SK-N-SH treated with all-trans-retinoic acid at 6 μM for 48 hours (cell line): ENCODE measurements around the gene GGT5.
A peak's percentile ranks its signal among the peaks of the same experiment; 100 is the strongest.
"Not testable (repeated sequence)": the region's sequence is repeated elsewhere in the genome, so short reads cannot be mapped to it uniquely, and the experiment has no call there.

ENCODE experiments used
- ATAC-seq: fragments of 200-7000 bp; cut with Tn5 transposase; 3 replicates; pipeline ENCODE4 v1.9.1; 2020; ENCODE audit warnings: mild to moderate bottlenecking, moderate library complexity
- CREB5 ChIP-seq: fragments of 250-450 bp; sonication (Bioruptor Pico); IDR thresholded peaks from 2 replicates; pipeline ENCODE4 v1.5.1; 2020; ENCODE audit warnings: low read depth, mild to moderate bottlenecking, moderate library complexity
- CSDC2 ChIP-seq: fragments of 250-450 bp; sonication (Bioruptor Pico); IDR thresholded peaks from 2 replicates; pipeline ENCODE4 v1.5.0; 2020; ENCODE audit warnings: mild to moderate bottlenecking, moderate library complexity
- ESRRG ChIP-seq: fragments of 250-450 bp; sonication (Bioruptor Pico); IDR thresholded peaks from 2 replicates; pipeline ENCODE4 v1.6.1; 2021; ENCODE audit warnings: mild to moderate bottlenecking
- GLIS3 ChIP-seq: fragments of 250-450 bp; sonication (Bioruptor Pico); IDR thresholded peaks from 2 replicates; pipeline ENCODE4 v1.5.0; 2020; ENCODE audit warnings: mild to moderate bottlenecking, moderate library complexity
- OSR1 ChIP-seq: fragments of 250-450 bp; sonication (Bioruptor Pico); IDR thresholded peaks from 2 replicates; pipeline ENCODE4 v1.8.0; 2022; ENCODE audit warnings: moderate library complexity, mild to moderate bottlenecking, inconsistent platforms
- POU6F1 ChIP-seq: fragments of 250-450 bp; sonication (Bioruptor Pico); IDR thresholded peaks from 2 replicates; pipeline ENCODE4 v1.8.0; 2021; ENCODE audit warnings: low read depth, mild to moderate bottlenecking, moderate library complexity, borderline replicate concordance
- RARB ChIP-seq: fragments of 250-450 bp; sonication (Bioruptor Pico); IDR thresholded peaks from 2 replicates; pipeline ENCODE4 v1.8.0; 2021; ENCODE audit warnings: mild to moderate bottlenecking, moderate library complexity
- SNAI2 ChIP-seq: fragments of 250-450 bp; sonication (Bioruptor Pico); IDR thresholded peaks from 2 replicates; pipeline ENCODE4 v1.5.0; 2020; ENCODE audit warnings: mild to moderate bottlenecking, moderate library complexity
- TOX ChIP-seq: fragments of 250-450 bp; sonication (Bioruptor Pico); IDR thresholded peaks from 2 replicates; pipeline ENCODE4 v1.8.0; 2021; ENCODE audit warnings: mild to moderate bottlenecking, moderate library complexity, borderline replicate concordance
- ZFP3 ChIP-seq: fragments of 250-450 bp; sonication (Bioruptor Pico); IDR thresholded peaks from 2 replicates; pipeline ENCODE4 v1.5.0; 2020; ENCODE audit warnings: mild to moderate bottlenecking, moderate library complexity
- ZNF565 ChIP-seq: fragments of 450-650 bp; formaldehyde crosslinking; conservative IDR thresholded peaks from 2 replicates; pipeline ENCODE4 v1.5.0; 2020; ENCODE audit warnings: low read depth, mild to moderate bottlenecking, moderate library complexity
- ZNF70 ChIP-seq: fragments of 450-650 bp; formaldehyde crosslinking; IDR thresholded peaks from 2 replicates; pipeline ENCODE4 v1.5.0; 2020; ENCODE audit warnings: mild to moderate bottlenecking, moderate library complexity

Gene GGT5

GRCh38 chr22:24265734-24266133 is 20.9 kb upstream of the GGT5 start:
- ATAC-seq, result peak; percentile 8; the same call in 1 of the 3 replicates
- no peak for TF ChIP-seq CSDC2 (CRISPR knock-in tag)
- TF ChIP-seq, all 23 proteins: peak for 0

GRCh38 chr22:24264329-24264896 is 19.5 kb upstream of the GGT5 start:
- not testable (repeated sequence) for ATAC-seq

GRCh38 chr22:24263479-24263878 is 18.6 kb upstream of the GGT5 start:
- not testable (repeated sequence) for ATAC-seq

GRCh38 chr22:24262185-24262749 is 17.4 kb upstream of the GGT5 start:
- ATAC-seq, result not testable (repeated sequence)

GRCh38 chr22:24259459-24259858 is 14.6 kb upstream of the GGT5 start:
- not testable (repeated sequence) for ATAC-seq

GRCh38 chr22:24256736-24257135 is 11.9 kb upstream of the GGT5 start:
- ATAC-seq, result not testable (repeated sequence)

GRCh38 chr22:24256136-24256535 is 11.3 kb upstream of the GGT5 start:
- not testable (repeated sequence) for ATAC-seq

GRCh38 chr22:24253126-24253525 is 8.2 kb upstream of the GGT5 start:
- ATAC-seq, result not testable (repeated sequence)

GRCh38 chr22:24251286-24251685 is 6.4 kb upstream of the GGT5 start:
- ATAC-seq, result not testable (repeated sequence)

- not testable (repeated sequence) for ATAC-seq
Observed at GRCh38 chr22:24249413-24249812, 4.5 kb upstream of the GGT5 start.

- not testable (repeated sequence) for ATAC-seq
Observed at GRCh38 chr22:24248611-24249010, 3.7 kb upstream of the GGT5 start.

- TF ChIP-seq ZNF70 (CRISPR knock-in tag), result no peak
- no peak for TF ChIP-seq ZFP3 (CRISPR knock-in tag)
- TF ChIP-seq ESRRG, result no peak
- TF ChIP-seq GLIS3 (CRISPR knock-in tag), result no peak
- TF ChIP-seq, all 23 proteins: peak for 0
- ATAC-seq, result peak; percentile 100
Observed at GRCh38 chr22:24247564-24248344, 2.9 kb upstream of the GGT5 start.

GRCh38 chr22:24247011-24247507 is 2.2 kb upstream of the GGT5 start:
- peak; percentile 26; the same call in 2 of the 3 replicates for ATAC-seq
- TF ChIP-seq ZNF565 (CRISPR knock-in tag) (no peak), RARB (no peak), SNAI2 (no peak), POU6F1 (no peak), OSR1 (CRISPR knock-in tag) (no peak), ESRRG (no peak), TOX (no peak), CREB5 (CRISPR knock-in tag) (no peak)

- not testable (repeated sequence) for ATAC-seq
Observed at GRCh38 chr22:24245584-24246561, 991 bp upstream of the GGT5 start.
